Endothelial cell of umbilical vein (primary cell): Measurements from ENCODE around the gene SLC18A3. TPM values are rescaled to one million over a fixed set of nuclear protein-coding genes. Genes with fewer than 3 reads are reported as not detected.

Experiments used
- BruUV-seq: library from RNA; stranded (reverse); fragments of 400-500 nt; replicated peaks from 2 replicates; lab custom pipeline; 2021; lab: Mats Ljungman, UMichigan
- CTCF ChIA-PET: fragments of 300-600, 350-600 bp; sonication (Branson Sonifier 250); formaldehyde crosslinking; loops from one replicate; lab custom pipeline; 2021; ENCODE audit warnings: antibody characterized with exemption, inconsistent platforms; lab: Charles Lee
- POLR2A ChIA-PET: fragments of 300-600, 350-600 bp; sonication (Branson Sonifier 250); formaldehyde crosslinking; loops from one replicate; lab custom pipeline; 2021; ENCODE audit warnings: antibody characterized with exemption, inconsistent platforms; lab: Charles Lee
- DNase-seq: peaks from one replicate; pipeline ENCODE4 v3.0.0-alpha.2; 2011; ENCODE audit warnings: low read depth, low spot score
- FAIRE-seq: peaks from 2 replicates; lab custom pipeline; 2011; peaks lifted over from hg19 to GRCh38; lab: Jason Lieb, UNC
- H2AFZ ChIP-seq: 2 replicates; pipeline ENCODE4 v1.6.0; 2012; ENCODE audit warnings: low read depth, low read length, control low read depth, inconsistent platforms
- H3K27ac ChIP-seq: 2 replicates; pipeline ENCODE4 v1.5.1; 2011; ENCODE audit warnings: low read depth, mild to moderate bottlenecking, control low read depth, low read length, moderate library complexity; ENCODE audit not compliant: insufficient read depth
- H3K27me3 ChIP-seq, 2 experiments: 2 replicates each; pipeline versions ENCODE4 v1.6.0 to v1.6.1; 2011; ENCODE audit warnings: low read length in 2 of 2, mixed read lengths in 1 of 2; ENCODE audit not compliant: control insufficient read depth in 2 of 2, insufficient read depth in 2 of 2
- H3K36me3 ChIP-seq, 2 experiments: 2 replicates in 1 of 2; 3 replicates in 1 of 2; pipeline ENCODE4 v1.5.1; 2011; ENCODE audit warnings: low read length in 2 of 2, mild to moderate bottlenecking in 1 of 2, moderate library complexity in 1 of 2; ENCODE audit not compliant: control insufficient read depth in 2 of 2, insufficient read depth in 2 of 2; ENCODE audit errors: extremely low read depth in 1 of 2
- H3K4me1 ChIP-seq: 3 replicates; pipeline ENCODE4 v1.5.1; 2011; ENCODE audit warnings: mild to moderate bottlenecking, low read length; ENCODE audit not compliant: control insufficient read depth, insufficient read depth; ENCODE audit errors: extremely low read depth
- H3K4me2 ChIP-seq: 2 replicates; pipeline ENCODE4 v1.6.1; 2011; ENCODE audit warnings: low read length, control low read depth, mixed read lengths; ENCODE audit not compliant: insufficient read depth
- H3K4me3 ChIP-seq, 3 experiments: fragments of 200-600 bp in 1 of 3; sonication (generic), shearing (Covaris generic) in 1 of 3; replicated peaks in 1 of 3; 2 replicates each; pipeline ENCODE4 v1.5.1; 2011 to 2016; ENCODE audit warnings: control low read depth in 3 of 3, low read length in 3 of 3, mild to moderate bottlenecking in 2 of 3, inconsistent platforms in 1 of 3, low read depth in 1 of 3, moderate library complexity in 1 of 3; ENCODE audit not compliant: insufficient read depth in 1 of 3
- H3K79me2 ChIP-seq: 2 replicates; pipeline ENCODE4 v1.6.0; 2012; ENCODE audit warnings: low read length, inconsistent platforms; ENCODE audit not compliant: control insufficient read depth, insufficient read depth
- H3K9ac ChIP-seq: replicated peaks from 2 replicates; pipeline ENCODE3; 2011; ENCODE audit warnings: low read length, control low read depth; ENCODE audit not compliant: insufficient read depth; ENCODE audit errors: extremely low read depth
- H3K9me1 ChIP-seq: replicated peaks from 3 replicates; pipeline ENCODE4 v1.6.0; 2011; ENCODE audit warnings: mild to moderate bottlenecking, low read length; ENCODE audit not compliant: control insufficient read depth, insufficient read depth; ENCODE audit errors: extremely low read depth
- H3K9me3 ChIP-seq: replicated peaks from 2 replicates; pipeline ENCODE4 v1.5.1; 2012; ENCODE audit warnings: low read length, inconsistent platforms; ENCODE audit not compliant: control insufficient read depth, insufficient read depth
- H4K20me1 ChIP-seq: replicated peaks from 2 replicates; pipeline ENCODE3; 2011; ENCODE audit warnings: mild to moderate bottlenecking, low read length; ENCODE audit not compliant: control insufficient read depth, insufficient read depth; ENCODE audit errors: extremely low read depth
- EZH2 ChIP-seq: IDR thresholded peaks from 2 replicates; pipeline ENCODE4 v1.6.1; 2012; ENCODE audit warnings: borderline replicate concordance, low read depth, mild to moderate bottlenecking, moderate library complexity, low read length, inconsistent platforms; ENCODE audit not compliant: severe bottlenecking
- FOS ChIP-seq: IDR thresholded peaks from 2 replicates; pipeline ENCODE4 v1.6.1; 2011; ENCODE audit warnings: mild to moderate bottlenecking, low read length, moderate library complexity, borderline replicate concordance; ENCODE audit not compliant: insufficient read depth
- GATA2 ChIP-seq: IDR thresholded peaks from 2 replicates; pipeline ENCODE4 v1.7.0; 2011; ENCODE audit warnings: low read depth, mild to moderate bottlenecking, moderate library complexity, mixed read lengths, low read length; ENCODE audit not compliant: insufficient read length, insufficient read depth
- JUN ChIP-seq: IDR thresholded peaks from 2 replicates; pipeline ENCODE4 v1.6.1; 2011; ENCODE audit warnings: borderline replicate concordance, low read depth; ENCODE audit not compliant: insufficient read length, insufficient read depth
- MYC ChIP-seq: IDR thresholded peaks from one replicate; pipeline ENCODE4 v1.6.1; 2011; ENCODE audit warnings: mild to moderate bottlenecking, low read depth, low read length
- POLR2A ChIP-seq: IDR thresholded peaks from 2 replicates; pipeline ENCODE4 v1.6.1; 2012; ENCODE audit warnings: low read depth, mild to moderate bottlenecking, control low read depth, low read length
- POLR2AphosphoS5 ChIP-seq: IDR thresholded peaks from 2 replicates; pipeline ENCODE4 v1.6.1; 2012; ENCODE audit warnings: low read depth, mild to moderate bottlenecking, control low read depth, low read length, moderate library complexity; ENCODE audit not compliant: insufficient read depth
- dilution Hi-C: fragments of 300-500 bp; cut with MboI; formaldehyde crosslinking; loops from one replicate; pipeline ENCODE4 v1.15.0; 2019; ENCODE audit warnings: low sequenced_read_pairs; ENCODE audit not compliant: extremely low pct_ligation_motif_present
- intact Hi-C: fragments of 100-400 bp; cut with micrococcal nuclease; formaldehyde crosslinking; loops from one replicate; pipeline ENCODE4 v1.10.0; 2022
- polyA plus RNA-seq, 4 experiments: library from polyadenylated mRNA; depleted of rRNA in 3 of 4; stranded (reverse) in 3 of 4; unstranded in 1 of 4; fragments of >200 nt; gene quantifications; 2 replicates each; pipeline versions ENCODE4 v1.2.1 to v1.2.3, GENCODE V29; 2011 to 2012; ENCODE audit warnings: missing spikeins in 1 of 4
- total RNA-seq: library from RNA; stranded (reverse); gene quantifications from 2 replicates; pipeline ENCODE4 v1.2.3, GENCODE V29; 2021
- TF ChIP-seq, protein P1 (sequence below): IDR thresholded peaks from 2 replicates; pipeline ENCODE4 v1.6.1; 2011; ENCODE audit not compliant: insufficient read depth, insufficient read length
- TF ChIP-seq, protein P2 (sequence below), 2 donors: IDR thresholded peaks; 1 replicate in 1 of 2; 2 replicates in 1 of 2; pipeline ENCODE4 v1.5.1; 2011; ENCODE audit warnings: low read length in 2 of 2, mild to moderate bottlenecking in 2 of 2, moderate library complexity in 2 of 2, control low read depth in 1 of 2, inconsistent platforms in 1 of 2, low read depth in 1 of 2; ENCODE audit not compliant: insufficient read depth in 1 of 2; ENCODE audit errors: extremely low read depth in 1 of 2

The SLC18A3 gene
- total and polyA plus RNA-seq, 2 donors (not counting 3 experiments of a cell fraction or from before 2014, with no cell fraction given) = not detected

DNA sequence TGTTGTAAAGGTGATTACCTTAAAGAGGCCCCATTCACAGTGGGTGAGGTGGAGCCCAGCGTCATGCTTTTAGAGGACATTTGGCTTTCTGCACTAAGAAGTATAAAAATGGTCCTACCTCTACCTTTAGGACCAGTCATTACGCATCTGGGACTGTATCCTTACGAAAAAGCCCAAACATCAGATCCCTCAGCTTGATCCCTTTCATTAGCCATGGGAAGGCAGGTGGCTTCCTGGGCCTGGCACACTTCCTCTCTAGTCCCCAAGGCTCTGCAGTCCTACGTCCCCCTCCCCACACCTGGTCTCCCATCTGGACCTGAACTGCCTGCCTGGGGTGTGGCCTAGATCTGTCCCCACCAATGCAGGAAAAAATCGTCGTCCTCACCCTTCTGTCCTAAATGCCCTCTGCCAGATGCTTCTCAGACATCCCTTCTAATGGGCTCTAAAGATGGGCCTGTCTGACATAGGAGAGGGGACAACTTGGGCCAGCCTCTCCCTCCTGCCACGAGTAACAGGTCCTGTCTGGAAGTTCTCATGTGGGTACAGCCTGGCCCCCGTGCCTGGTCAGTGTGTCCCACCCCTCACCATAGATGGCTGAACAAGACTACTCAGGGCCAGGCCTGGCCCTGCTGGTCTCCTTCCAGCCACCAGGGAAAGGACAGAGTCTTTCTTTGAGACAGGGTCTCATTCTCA is 11.8 kb upstream of the SLC18A3 start:
- no TSS peak for BruUV-seq
- ChIA-PET CTCF (no interaction called here), POLR2A (no interaction called here)
- no peak for FAIRE-seq
- dilution Hi-C loops = no loop called here
- Histone ChIP-seq H3K4me1 (peaks cover 3% of the 10 kb centered on the region), H3K9ac (no peak overlapping the region), H3K9me3 (no peaks in the 10 kb centered on the region), H3K4me2 (no peak overlapping the region), H3K79me2 (no peaks in the 10 kb centered on the region), H3K36me3 (no peaks in the 10 kb centered on the region), H3K4me3 (no peak overlapping the region), H3K9me1 (no peaks in the 10 kb centered on the region), H3K27me3 (peaks cover 0 to 3% of the 10 kb centered on the region in 2 experiments), H3K27ac (no peak overlapping the region), H2AFZ (no peak overlapping the region), H4K20me1 (no peaks in the 10 kb centered on the region)
- intact Hi-C loops = loop anchor here (10.0 kb wide), 1 partner anchor 1296 kb away; no protein-coding TSS in a partner anchor
- DNase-seq = no peak
- TF ChIP-seq POLR2AphosphoS5 (no peak), JUN (no peak), EZH2 (no peak), GATA2 (no peak), POLR2A (no peak), MYC (no peak), FOS (no peak)
- TF ChIP-seq, protein P1, sequence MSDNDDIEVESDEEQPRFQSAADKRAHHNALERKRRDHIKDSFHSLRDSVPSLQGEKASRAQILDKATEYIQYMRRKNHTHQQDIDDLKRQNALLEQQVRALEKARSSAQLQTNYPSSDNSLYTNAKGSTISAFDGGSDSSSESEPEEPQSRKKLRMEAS = no peak
- TF ChIP-seq, protein P2, sequence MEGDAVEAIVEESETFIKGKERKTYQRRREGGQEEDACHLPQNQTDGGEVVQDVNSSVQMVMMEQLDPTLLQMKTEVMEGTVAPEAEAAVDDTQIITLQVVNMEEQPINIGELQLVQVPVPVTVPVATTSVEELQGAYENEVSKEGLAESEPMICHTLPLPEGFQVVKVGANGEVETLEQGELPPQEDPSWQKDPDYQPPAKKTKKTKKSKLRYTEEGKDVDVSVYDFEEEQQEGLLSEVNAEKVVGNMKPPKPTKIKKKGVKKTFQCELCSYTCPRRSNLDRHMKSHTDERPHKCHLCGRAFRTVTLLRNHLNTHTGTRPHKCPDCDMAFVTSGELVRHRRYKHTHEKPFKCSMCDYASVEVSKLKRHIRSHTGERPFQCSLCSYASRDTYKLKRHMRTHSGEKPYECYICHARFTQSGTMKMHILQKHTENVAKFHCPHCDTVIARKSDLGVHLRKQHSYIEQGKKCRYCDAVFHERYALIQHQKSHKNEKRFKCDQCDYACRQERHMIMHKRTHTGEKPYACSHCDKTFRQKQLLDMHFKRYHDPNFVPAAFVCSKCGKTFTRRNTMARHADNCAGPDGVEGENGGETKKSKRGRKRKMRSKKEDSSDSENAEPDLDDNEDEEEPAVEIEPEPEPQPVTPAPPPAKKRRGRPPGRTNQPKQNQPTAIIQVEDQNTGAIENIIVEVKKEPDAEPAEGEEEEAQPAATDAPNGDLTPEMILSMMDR (IDR thresholded peaks at IDR 0.05; ENCODE audit: extremely low read depth in 1 of 2, insufficient read depth in 1 of 2, low read depth in 1 of 2, low read length in 2 of 2) = no peak
